HEK293 (cell line): Measurements from ENCODE around the gene SCYL1.

Experiments used
- CTCF ChIA-PET: fragments of 350-600 bp; formaldehyde crosslinking; extraction: SDS; loops from one replicate; lab custom pipeline; 2021; ENCODE audit warnings: antibody characterized with exemption; lab: Yijun Ruan, JAX
- POLR2A ChIA-PET: fragments of 300-600 bp; formaldehyde crosslinking; extraction: SDS; loops from one replicate; lab custom pipeline; 2020; ENCODE audit warnings: antibody characterized with exemption, inconsistent platforms; lab: Yijun Ruan, JAX
- H3K27ac ChIP-seq: fragments of 200-500 bp; sonication (Bioruptor generic); 2 replicates; pipeline ENCODE4 v1.5.1; 2014; ENCODE audit warnings: low read depth, low read length, control low read depth, inconsistent platforms; ENCODE audit errors: extremely low read depth
- H3K36me3 ChIP-seq, 2 experiments: fragments of 200-500 bp in 1 of 2; sonication (Bioruptor generic) in 1 of 2; 1 replicate in 1 of 2; 2 replicates in 1 of 2; pipeline ENCODE4 v1.5.1; 2014 to 2017; ENCODE audit warnings: inconsistent platforms in 2 of 2, low read length in 2 of 2; ENCODE audit not compliant: control insufficient read depth in 2 of 2, insufficient read depth in 1 of 2
- H3K4me1 ChIP-seq: fragments of 200-500 bp; sonication (Bioruptor generic); 2 replicates; pipeline ENCODE4 v1.5.1; 2014; ENCODE audit warnings: mild to moderate bottlenecking, low read length, inconsistent platforms; ENCODE audit not compliant: control insufficient read depth, insufficient read depth
- H3K4me3 ChIP-seq: 2 replicates; pipeline ENCODE4 v1.5.1; 2011; ENCODE audit warnings: low read depth, mild to moderate bottlenecking, control low read depth, low read length, moderate library complexity
- H3K9me3 ChIP-seq: fragments of 200-500 bp; sonication (Bioruptor generic); 2 replicates; pipeline ENCODE4 v1.5.1; 2014; ENCODE audit warnings: low read depth, low read length, inconsistent platforms; ENCODE audit not compliant: control insufficient read depth, insufficient read depth
- EGR2 ChIP-seq: fragments of 450-650 bp; formaldehyde crosslinking; IDR thresholded peaks from 2 replicates; pipeline ENCODE4 v1.5.1; 2016; ENCODE audit warnings: low read depth, missing biosample characterization, missing genetic modification characterization
- OVOL3 ChIP-seq: fragments of 450-650 bp; formaldehyde crosslinking; IDR thresholded peaks from 2 replicates; pipeline ENCODE4 v1.5.1; 2016; ENCODE audit warnings: missing biosample characterization, missing genetic modification characterization
- PATZ1 ChIP-seq: fragments of 450-650 bp; formaldehyde crosslinking; IDR thresholded peaks from 2 replicates; pipeline ENCODE4 v1.5.1; 2016; ENCODE audit warnings: missing biosample characterization, missing genetic modification characterization
- SCRT2 ChIP-seq: fragments of 450-650 bp; formaldehyde crosslinking; IDR thresholded peaks from 2 replicates; pipeline ENCODE4 v1.5.1; 2016; ENCODE audit warnings: missing biosample characterization, missing genetic modification characterization
- SP2 ChIP-seq: fragments of 450-650 bp; formaldehyde crosslinking; IDR thresholded peaks from 2 replicates; pipeline ENCODE4 v1.5.1; 2016; ENCODE audit warnings: missing biosample characterization, missing genetic modification characterization
- SP3 ChIP-seq: fragments of 450-650 bp; formaldehyde crosslinking; IDR thresholded peaks from 2 replicates; pipeline ENCODE4 v1.5.1; 2016; ENCODE audit warnings: missing biosample characterization, missing genetic modification characterization
- TSHZ1 ChIP-seq: fragments of 450-650 bp; formaldehyde crosslinking; IDR thresholded peaks from 2 replicates; pipeline ENCODE4 v1.5.1; 2016; ENCODE audit warnings: missing biosample characterization, missing genetic modification characterization, borderline replicate concordance
- ZBTB49 ChIP-seq: fragments of 450-650 bp; formaldehyde crosslinking; IDR thresholded peaks from 2 replicates; pipeline ENCODE4 v1.5.1; 2016; ENCODE audit warnings: missing biosample characterization, missing genetic modification characterization, low read depth
- ZFP69B ChIP-seq: fragments of 450-650 bp; formaldehyde crosslinking; IDR thresholded peaks from 2 replicates; pipeline ENCODE4 v1.5.1; 2016; ENCODE audit warnings: missing biosample characterization, missing genetic modification characterization
- ZNF10 ChIP-seq: fragments of 450-650 bp; formaldehyde crosslinking; IDR thresholded peaks from 2 replicates; pipeline ENCODE4 v1.5.1; 2017; ENCODE audit warnings: missing biosample characterization, missing genetic modification characterization
- ZNF148 ChIP-seq: fragments of 450-650 bp; formaldehyde crosslinking; IDR thresholded peaks from 2 replicates; pipeline ENCODE4 v1.5.0; 2017; ENCODE audit warnings: missing biosample characterization, missing genetic modification characterization, borderline replicate concordance
- ZNF155 ChIP-seq: fragments of 450-650 bp; formaldehyde crosslinking; IDR thresholded peaks from 2 replicates; pipeline ENCODE4 v1.5.1; 2016; ENCODE audit warnings: missing biosample characterization, missing genetic modification characterization
- ZNF221 ChIP-seq: fragments of 450-650 bp; formaldehyde crosslinking; IDR thresholded peaks from 2 replicates; pipeline ENCODE4 v1.5.1; 2017; ENCODE audit warnings: missing biosample characterization, missing genetic modification characterization, borderline replicate concordance
- ZNF311 ChIP-seq: fragments of 450-650 bp; formaldehyde crosslinking; IDR thresholded peaks from 2 replicates; pipeline ENCODE4 v1.5.1; 2017; ENCODE audit warnings: missing biosample characterization, missing genetic modification characterization, borderline replicate concordance
- ZNF37A ChIP-seq: fragments of 450-650 bp; IDR thresholded peaks from 2 replicates; pipeline ENCODE4 v1.5.1; 2018; ENCODE audit warnings: missing biosample characterization, missing genetic modification characterization
- ZNF394 ChIP-seq: fragments of 450-650 bp; formaldehyde crosslinking; IDR thresholded peaks from 2 replicates; pipeline ENCODE4 v1.5.1; 2016; ENCODE audit warnings: missing biosample characterization, missing genetic modification characterization, mild to moderate bottlenecking, moderate library complexity, borderline replicate concordance
- ZNF426 ChIP-seq: fragments of 450-650 bp; formaldehyde crosslinking; IDR thresholded peaks from 2 replicates; pipeline ENCODE4 v1.5.1; 2017; ENCODE audit warnings: missing biosample characterization, missing genetic modification characterization, mild to moderate bottlenecking, inconsistent platforms, moderate library complexity
- ZNF433 ChIP-seq: fragments of 450-650 bp; formaldehyde crosslinking; IDR thresholded peaks from 2 replicates; pipeline ENCODE4 v1.5.1; 2016; ENCODE audit warnings: missing biosample characterization, missing genetic modification characterization, low read depth
- ZNF521 ChIP-seq: fragments of 450-650 bp; formaldehyde crosslinking; IDR thresholded peaks from 2 replicates; pipeline ENCODE4 v1.5.1; 2017; ENCODE audit warnings: missing biosample characterization, mild to moderate bottlenecking, missing genetic modification characterization
- ZNF623 ChIP-seq: fragments of 450-650 bp; formaldehyde crosslinking; IDR thresholded peaks from 2 replicates; pipeline ENCODE4 v1.5.1; 2016; ENCODE audit warnings: missing biosample characterization, missing genetic modification characterization
- ZNF639 ChIP-seq: fragments of 450-650 bp; formaldehyde crosslinking; IDR thresholded peaks from 2 replicates; pipeline ENCODE4 v1.5.1; 2016; ENCODE audit warnings: missing biosample characterization, missing genetic modification characterization
- ZNF645 ChIP-seq: fragments of 450-650 bp; formaldehyde crosslinking; IDR thresholded peaks from 2 replicates; pipeline ENCODE4; 2016; ENCODE audit warnings: missing biosample characterization, missing genetic modification characterization
- ZNF677 ChIP-seq: fragments of 450-650 bp; IDR thresholded peaks from 2 replicates; pipeline ENCODE4 v1.5.0; 2018; ENCODE audit warnings: missing biosample characterization, mild to moderate bottlenecking, missing genetic modification characterization, moderate library complexity
- ZNF747 ChIP-seq: fragments of 450-650 bp; formaldehyde crosslinking; IDR thresholded peaks from 2 replicates; pipeline ENCODE4 v1.5.1; 2016; ENCODE audit warnings: missing biosample characterization, missing genetic modification characterization

The SCYL1 gene

GRCh38 chr11:65586676-65587075 lies 61.8 kb downstream of the SCYL1 start:
- CTCF ChIA-PET, result interaction anchor here (0.9 to 4.4 kb wide), 7 partner anchors 9 to 45 kb away, joined by 3 to 28 read pairs (median 3); partner anchors contain the start of genes EHBP1L1, FAM89B and KCNK7
- no peaks in the 10 kb centered on the region for H3K9me3 ChIP-seq
- POLR2A ChIA-PET, result interaction anchor here (1.0 to 1.8 kb wide), 5 partner anchors 9 to 28 kb away, joined by 3 to 8 read pairs (median 6); partner anchors contain the start of genes EHBP1L1, FAM89B, KCNK7 and PCNX3
- H3K36me3 ChIP-seq, result peaks cover 0 to 3% of the 10 kb centered on the region in 2 experiments; a peak in 1 of 3 replicates
- H3K4me1 ChIP-seq, result no peaks in the 10 kb centered on the region
- H3K27ac ChIP-seq, result no peak overlapping the region
- H3K4me3 ChIP-seq, result no peak overlapping the region
- TF ChIP-seq ZNF433 (no peak), ZFP69B (tag by site-specific recombination) (peak; percentile 75), ZNF639 (no peak), ZBTB49 (tag by site-specific recombination) (no peak), OVOL3 (tag by site-specific recombination) (no peak), ZNF221 (tag by site-specific recombination) (no peak), EGR2 (tag by site-specific recombination) (no peak), ZNF747 (tag by site-specific recombination) (no peak), TSHZ1 (no peak), SP2 (tag by site-specific recombination) (peak; percentile 34), ZNF37A (tag by site-specific recombination) (no peak), ZNF645 (tag by site-specific recombination) (no peak), ZNF623 (no peak), ZNF311 (tag by site-specific recombination) (no peak), ZNF394 (tag by site-specific recombination) (no peak), PATZ1 (tag by site-specific recombination) (no peak), SCRT2 (tag by site-specific recombination) (0 out of 2 replicates have a peak, but pooled peaks have one; percentile 28), ZNF426 (tag by site-specific recombination) (no peak), ZNF10 (tag by site-specific recombination) (no peak), SP3 (tag by site-specific recombination) (no peak), ZNF155 (tag by site-specific recombination) (no peak), ZNF148 (tag by site-specific recombination) (no peak), ZNF521 (tag by site-specific recombination) (no peak), ZNF677 (tag by site-specific recombination) (no peak)
